HG02610 (cell line): ENCODE measurements around the gene MPPE1.
"Not testable (repeated sequence)": the region's sequence is repeated elsewhere in the genome, so short reads cannot be mapped to it uniquely, and the experiment has no call there.

Source experiments
- ATAC-seq: cut with Tn5 transposase; IDR thresholded peaks from one replicate; pipeline ENCODE4 v1.9.1; 2021; ENCODE audit warnings: mild to moderate bottlenecking, moderate library complexity; ENCODE audit not compliant: unreplicated experiment

MPPE1 gene

GRCh38 chr18:11908182-11909060 is at the start of gene MPPE1:
Gene MPPE1, minus strand, starts transcription at chr18:11908317. Its CDS starts 11,053 bp downstream, at chr18:11897264.
- ATAC-seq, result peak; percentile 88

GRCh38 chr18:11957636-11958035 is 49.5 kb upstream of the MPPE1 start:
- no peak for ATAC-seq

GRCh38 chr18:11956371-11957308 is 48.5 kb upstream of the MPPE1 start:
- ATAC-seq, result no peak

GRCh38 chr18:11955239-11956029 is 47.3 kb upstream of the MPPE1 start:
- ATAC-seq, result no peak

GRCh38 chr18:11953113-11953512 is 45.0 kb upstream of the MPPE1 start:
- no peak for ATAC-seq

- no peak for ATAC-seq
Measured at GRCh38 chr18:11951390-11951851, 43.3 kb upstream of the MPPE1 start.

- no peak for ATAC-seq
Measured at GRCh38 chr18:11950824-11951223, 42.7 kb upstream of the MPPE1 start.

GRCh38 chr18:11948852-11949523 is 40.9 kb upstream of the MPPE1 start:
- ATAC-seq, result no peak

GRCh38 chr18:11947214-11948191 is 39.4 kb upstream of the MPPE1 start:
- ATAC-seq, result peak; percentile 94

GRCh38 chr18:11946756-11947155 is 38.6 kb upstream of the MPPE1 start:
- no peak for ATAC-seq

GRCh38 chr18:11945834-11946659 is 37.9 kb upstream of the MPPE1 start:
- not testable (repeated sequence) for ATAC-seq

- no peak for ATAC-seq
Measured at GRCh38 chr18:11944786-11945185, 36.7 kb upstream of the MPPE1 start.

GRCh38 chr18:11944252-11944651 is 36.1 kb upstream of the MPPE1 start:
- ATAC-seq, result no peak

GRCh38 chr18:11943551-11943950 is 35.4 kb upstream of the MPPE1 start:
- ATAC-seq, result no peak

- no peak for ATAC-seq
Measured at GRCh38 chr18:11940956-11941355, 32.8 kb upstream of the MPPE1 start.

GRCh38 chr18:11937874-11938478 is 29.9 kb upstream of the MPPE1 start:
- no peak for ATAC-seq

- ATAC-seq, result no peak
Measured at GRCh38 chr18:11932393-11932792, 24.3 kb upstream of the MPPE1 start.

- ATAC-seq, result no peak
Measured at GRCh38 chr18:11927497-11927896, 19.4 kb upstream of the MPPE1 start.
